HepG2 (cell line): Measurements from ENCODE around the gene TNS1. TPM values are rescaled to one million over a fixed set of nuclear protein-coding genes. Genes with fewer than 3 reads are reported as not detected.

Experiments
- ATAC-seq: fragments of 200-7000 bp; cut with Tn5 transposase; 3 replicates; pipeline ENCODE4 v1.9.1; 2020; ENCODE audit warnings: mild to moderate bottlenecking, moderate library complexity
- BruUV-seq: library from RNA; stranded (reverse); fragments of 400-500 nt; replicated peaks from 2 replicates; lab custom pipeline; 2021; lab: Mats Ljungman, UMichigan
- CTCF ChIA-PET: fragments of 300-600 bp; formaldehyde crosslinking; extraction: SDS; loops from one replicate; lab custom pipeline; 2021; ENCODE audit warnings: low total read pairs, inconsistent platforms, low intra/inter-chr PET ratio; lab: Yijun Ruan, JAX
- POLR2A ChIA-PET: fragments of 350-600 bp; sonication (Branson Sonifier 250); formaldehyde crosslinking; loops from one replicate; lab custom pipeline; 2020; ENCODE audit warnings: antibody characterized with exemption, inconsistent platforms; lab: Yijun Ruan, JAX
- DNase-seq: peaks from one replicate; pipeline ENCODE4 v3.0.0-alpha.2; 2015; ENCODE audit warnings: low spot score
- FAIRE-seq: peaks from 3 replicates; lab custom pipeline; 2011; peaks lifted over from hg19 to GRCh38; lab: Jason Lieb, UNC
- H2AFZ ChIP-seq: one replicate; pipeline ENCODE4 v1.6.1; 2011; ENCODE audit warnings: low read length, inconsistent platforms
- H3K27ac ChIP-seq: fragments of 300-600 bp; 3 replicates; pipeline ENCODE4 v1.8.0; 2011; ENCODE audit warnings: mixed run types, mild to moderate bottlenecking, mixed read lengths, low read length, inconsistent platforms; ENCODE audit not compliant: insufficient read depth; ENCODE audit errors: extremely low read length
- H3K27me3 ChIP-seq, 2 experiments: fragments of 200-600 bp in 1 of 2; 2 replicates in 1 of 2; 3 replicates in 1 of 2; pipeline versions ENCODE4 v1.6.0 to v1.8.0; 2011; ENCODE audit warnings: low read length in 2 of 2, mild to moderate bottlenecking in 2 of 2, moderate library complexity in 2 of 2, inconsistent platforms in 1 of 2; ENCODE audit not compliant: insufficient read depth in 2 of 2, control insufficient read depth in 1 of 2
- H3K36me3 ChIP-seq, 2 experiments: fragments of 200-600 bp in 1 of 2; replicated peaks in 1 of 2; 2 replicates in 1 of 2; 3 replicates in 1 of 2; pipeline versions ENCODE4 v1.5.1 to v1.8.0; 2011; ENCODE audit warnings: low read length in 2 of 2, inconsistent platforms in 1 of 2; ENCODE audit not compliant: insufficient read depth in 2 of 2, control insufficient read depth in 1 of 2
- H3K4me1 ChIP-seq: 2 replicates; pipeline ENCODE4 v1.5.1; 2012; ENCODE audit warnings: low read length, inconsistent platforms; ENCODE audit not compliant: insufficient read depth
- H3K4me2 ChIP-seq: 2 replicates; pipeline ENCODE4 v1.6.0; 2011; ENCODE audit warnings: low read depth, low read length, inconsistent platforms
- H3K4me3 ChIP-seq, 3 experiments: fragments of 200-600 bp in 1 of 3; sonication (generic), shearing (Covaris generic) in 1 of 3; replicated peaks in 1 of 3; 2 replicates each; pipeline ENCODE4 v1.5.1; 2011 to 2016; ENCODE audit warnings: low read length in 3 of 3, inconsistent platforms in 2 of 3, low read depth in 2 of 3, mild to moderate bottlenecking in 2 of 3, control low read depth in 1 of 3, mixed read lengths in 1 of 3; ENCODE audit not compliant: insufficient read depth in 1 of 3
- H3K79me2 ChIP-seq: one replicate; pipeline ENCODE4 v1.6.1; 2011; ENCODE audit warnings: low read length, inconsistent platforms; ENCODE audit not compliant: insufficient read depth
- H3K9ac ChIP-seq: 2 replicates; pipeline ENCODE4 v1.6.0; 2011; ENCODE audit warnings: mild to moderate bottlenecking, low read depth, low read length, inconsistent platforms; ENCODE audit not compliant: insufficient read depth
- H3K9me3 ChIP-seq: 2 replicates; pipeline ENCODE4 v1.5.1; 2012; ENCODE audit warnings: mild to moderate bottlenecking, low read length
- H4K20me1 ChIP-seq: 2 replicates; pipeline ENCODE4 v1.6.0; 2011; ENCODE audit warnings: inconsistent platforms, mild to moderate bottlenecking, low read length, moderate library complexity; ENCODE audit not compliant: insufficient read depth
- AGO2 ChIP-seq: fragments of 200-400 bp; formaldehyde crosslinking; optimal IDR thresholded peaks from 2 replicates; pipeline ENCODE3; 2017; ENCODE audit warnings: mild to moderate bottlenecking, low read depth, low read length, moderate library complexity
- DR1 ChIP-seq: sonication (generic); formaldehyde crosslinking; IDR thresholded peaks from 2 replicates; pipeline ENCODE4 v1.8.0; 2021; ENCODE audit warnings: mild to moderate bottlenecking, missing genetic modification reagents, inconsistent platforms
- MBNL3 ChIP-seq: fragments of 250-450 bp; sonication (Bioruptor Pico); conservative IDR thresholded peaks from 2 replicates; pipeline ENCODE4 v1.8.0; 2022; ENCODE audit warnings: mild to moderate bottlenecking, inconsistent platforms
- MTA3 ChIP-seq: sonication (generic); formaldehyde crosslinking; IDR thresholded peaks from 2 replicates; pipeline ENCODE4 v1.4.0; 2020; ENCODE audit warnings: missing genetic modification reagents
- NFYC ChIP-seq: IDR thresholded peaks from 2 replicates; pipeline ENCODE4 v1.6.1; 2016; ENCODE audit warnings: missing genetic modification reagents, missing compliant biosample characterization
- PHB2 ChIP-seq: fragments of 450-650 bp; IDR thresholded peaks from 2 replicates; pipeline ENCODE4 v1.6.1; 2018; ENCODE audit not compliant: partially characterized antibody
- RBM22 ChIP-seq: fragments of 200-400 bp; formaldehyde crosslinking; optimal IDR thresholded peaks from 2 replicates; pipeline ENCODE3; 2017; ENCODE audit warnings: mild to moderate bottlenecking, low read length, moderate library complexity
- TOPORS ChIP-seq: sonication (generic); formaldehyde crosslinking; IDR thresholded peaks from 2 replicates; pipeline ENCODE4 v1.8.0; 2023; ENCODE audit warnings: mild to moderate bottlenecking, missing genetic modification reagents
- ZNF550 ChIP-seq: sonication (generic); formaldehyde crosslinking; IDR thresholded peaks from 2 replicates; pipeline ENCODE4 v1.4.0; 2020; ENCODE audit warnings: mild to moderate bottlenecking, missing genetic modification reagents, borderline replicate concordance
- ZNF672 ChIP-seq: sonication (generic); formaldehyde crosslinking; IDR thresholded peaks from 2 replicates; pipeline ENCODE4 v1.8.1; 2022; ENCODE audit warnings: missing genetic modification reagents
- WGBS: methylation state at CpG from one replicate; pipeline ENCODE4 v1.1.6; 2017; ENCODE audit warnings: low lambda C conversion rate; 5-methylcytosine and 5-hydroxymethylcytosine counted together
- in situ Hi-C: cut with HindIII; loops from 2 replicates; pipeline ENCODE4 v1.10.0; 2017; ENCODE audit warnings: low pct_unique_long_range_greater_than_20kb; ENCODE audit not compliant: extremely low pct_ligation_motif_present
- intact Hi-C: fragments of 100-400 bp; cut with micrococcal nuclease; formaldehyde crosslinking; loops from one replicate; pipeline ENCODE4 v1.10.0; 2022; ENCODE audit not compliant: unreplicated experiment
- polyA plus RNA-seq, 8 experiments: library from polyadenylated mRNA; depleted of rRNA in 3 of 8; stranded (reverse) in 7 of 8; unstranded in 1 of 8; fragments of >200 nt; fragmentation: Illumina TruSeq in 4 of 8; extraction: Trizol in 4 of 8; gene quantifications; 2 replicates each; pipeline versions ENCODE4 v1.2.1 to v1.2.3, GENCODE V29; 2011 to 2016; ENCODE audit warnings: low read depth in 4 of 8, missing spikeins in 1 of 8, mixed read lengths in 1 of 8; ENCODE audit not compliant: insufficient read depth in 1 of 8
- total RNA-seq, 5 experiments: library from RNA; depleted of rRNA; stranded (reverse); fragments of >200 nt; fragmentation: Illumina TruSeq; extraction: Trizol; gene quantifications; 2 replicates each; pipeline ENCODE4 v1.2.3, GENCODE V29; 2016; ENCODE audit warnings: low read depth in 1 of 5
- TF ChIP-seq, protein P1 (sequence below): sonication (generic); formaldehyde crosslinking; IDR thresholded peaks from 2 replicates; pipeline ENCODE4 v1.8.0; 2022; ENCODE audit warnings: mild to moderate bottlenecking, missing genetic modification reagents
- TF ChIP-seq, protein P2 (sequence below): sonication (generic); formaldehyde crosslinking; IDR thresholded peaks from 2 replicates; pipeline ENCODE4 v1.8.1; 2023; ENCODE audit warnings: missing genetic modification reagents, mild to moderate bottlenecking, borderline replicate concordance
- TF ChIP-seq, protein P3 (sequence below): IDR thresholded peaks from 2 replicates; pipeline ENCODE4 v1.6.1; 2016; ENCODE audit warnings: low read depth, missing genetic modification reagents, missing compliant biosample characterization

TNS1 gene
- total and polyA plus RNA-seq, 2 of the 13 experiments (the other 11 are each of a cell fraction or from before 2014, with no cell fraction given): 1.9 to 118 TPM

DNA sequence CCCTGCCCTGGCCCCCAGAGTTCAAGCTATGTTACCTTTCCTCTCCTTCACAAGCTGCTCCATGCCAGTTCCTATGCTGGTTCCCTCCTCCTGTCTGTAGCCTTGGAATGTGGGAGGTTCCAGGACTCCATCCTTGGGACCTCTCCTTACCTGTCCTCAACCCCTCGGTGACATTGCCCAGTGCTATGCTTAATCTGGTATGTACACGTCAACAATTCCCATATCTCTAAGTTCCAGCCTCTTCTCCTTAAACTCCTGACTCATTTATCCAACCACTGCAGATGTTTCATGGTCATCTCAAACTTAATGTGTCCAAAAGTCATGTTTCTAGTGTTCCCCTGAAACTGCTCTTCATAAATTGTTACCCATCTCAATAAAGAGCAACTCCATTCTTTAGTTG, 160.8 kb downstream of the TNS1 start (continued):
- TF ChIP-seq, protein P1, sequence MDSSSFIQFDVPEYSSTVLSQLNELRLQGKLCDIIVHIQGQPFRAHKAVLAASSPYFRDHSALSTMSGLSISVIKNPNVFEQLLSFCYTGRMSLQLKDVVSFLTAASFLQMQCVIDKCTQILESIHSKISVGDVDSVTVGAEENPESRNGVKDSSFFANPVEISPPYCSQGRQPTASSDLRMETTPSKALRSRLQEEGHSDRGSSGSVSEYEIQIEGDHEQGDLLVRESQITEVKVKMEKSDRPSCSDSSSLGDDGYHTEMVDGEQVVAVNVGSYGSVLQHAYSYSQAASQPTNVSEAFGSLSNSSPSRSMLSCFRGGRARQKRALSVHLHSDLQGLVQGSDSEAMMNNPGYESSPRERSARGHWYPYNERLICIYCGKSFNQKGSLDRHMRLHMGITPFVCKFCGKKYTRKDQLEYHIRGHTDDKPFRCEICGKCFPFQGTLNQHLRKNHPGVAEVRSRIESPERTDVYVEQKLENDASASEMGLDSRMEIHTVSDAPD: no peak
- TF ChIP-seq MBNL3 (CRISPR knock-in tag) (no peak), RBM22 (no peak), ZNF672 (no peak), PHB2 (no peak), ZNF550 (CRISPR knock-in tag) (no peak), NFYC (CRISPR knock-in tag) (no peak)
- TF ChIP-seq, protein P2, sequence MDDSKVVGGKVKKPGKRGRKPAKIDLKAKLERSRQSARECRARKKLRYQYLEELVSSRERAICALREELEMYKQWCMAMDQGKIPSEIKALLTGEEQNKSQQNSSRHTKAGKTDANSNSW (CRISPR knock-in tag): no peak

DNA sequence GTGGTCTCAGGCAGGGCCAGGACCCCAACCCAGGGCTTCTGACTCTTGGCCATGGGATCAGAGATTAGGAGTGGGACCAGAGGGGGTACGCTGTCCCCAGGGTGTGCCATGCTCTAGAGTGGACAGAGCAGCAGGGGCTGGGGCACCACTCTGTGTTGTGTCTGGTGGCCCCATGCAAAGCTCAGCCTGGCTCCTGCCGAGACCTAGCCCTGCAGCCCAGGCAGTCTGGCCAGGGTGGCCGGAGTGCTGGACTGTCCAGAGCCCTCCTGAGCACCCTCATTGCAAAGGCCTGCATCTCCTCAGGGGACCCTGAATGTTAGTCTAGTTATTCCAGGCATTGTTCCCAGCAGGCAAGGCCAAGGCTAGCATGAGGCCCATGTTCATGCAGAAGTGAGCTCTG, 162.3 kb downstream of the TNS1 start:
- no peak for FAIRE-seq
- no peak overlapping the region for H3K27ac ChIP-seq
- no peak overlapping the region for H2AFZ ChIP-seq
- no peak overlapping the region for H3K4me2 ChIP-seq
- intact Hi-C loops: no loop called here
- no peaks in the 10 kb centered on the region for H3K27me3 ChIP-seq
- no TSS peak for BruUV-seq
- no peak overlapping the region for H3K4me3 ChIP-seq
- in situ Hi-C loops: no loop called here
- H3K9me3 ChIP-seq: peaks cover 13% of the 10 kb centered on the region
- 68% methylated on average over 2 of the region's 3 CpGs for WGBS
- H4K20me1 ChIP-seq: peaks cover 25% of the 10 kb centered on the region; the same call in 1 of the 2 replicates
- POLR2A ChIA-PET: no interaction called here
- peaks cover 0 to 6% of the 10 kb centered on the region in 2 experiments; a peak in 4 of 5 replicates for H3K36me3 ChIP-seq
- H3K9ac ChIP-seq: no peak overlapping the region
- TF ChIP-seq MTA3 (no peak), DR1 (CRISPR knock-in tag) (no peak), TOPORS (CRISPR knock-in tag) (no peak), AGO2 (peak; percentile 83)
- TF ChIP-seq, protein P3, sequence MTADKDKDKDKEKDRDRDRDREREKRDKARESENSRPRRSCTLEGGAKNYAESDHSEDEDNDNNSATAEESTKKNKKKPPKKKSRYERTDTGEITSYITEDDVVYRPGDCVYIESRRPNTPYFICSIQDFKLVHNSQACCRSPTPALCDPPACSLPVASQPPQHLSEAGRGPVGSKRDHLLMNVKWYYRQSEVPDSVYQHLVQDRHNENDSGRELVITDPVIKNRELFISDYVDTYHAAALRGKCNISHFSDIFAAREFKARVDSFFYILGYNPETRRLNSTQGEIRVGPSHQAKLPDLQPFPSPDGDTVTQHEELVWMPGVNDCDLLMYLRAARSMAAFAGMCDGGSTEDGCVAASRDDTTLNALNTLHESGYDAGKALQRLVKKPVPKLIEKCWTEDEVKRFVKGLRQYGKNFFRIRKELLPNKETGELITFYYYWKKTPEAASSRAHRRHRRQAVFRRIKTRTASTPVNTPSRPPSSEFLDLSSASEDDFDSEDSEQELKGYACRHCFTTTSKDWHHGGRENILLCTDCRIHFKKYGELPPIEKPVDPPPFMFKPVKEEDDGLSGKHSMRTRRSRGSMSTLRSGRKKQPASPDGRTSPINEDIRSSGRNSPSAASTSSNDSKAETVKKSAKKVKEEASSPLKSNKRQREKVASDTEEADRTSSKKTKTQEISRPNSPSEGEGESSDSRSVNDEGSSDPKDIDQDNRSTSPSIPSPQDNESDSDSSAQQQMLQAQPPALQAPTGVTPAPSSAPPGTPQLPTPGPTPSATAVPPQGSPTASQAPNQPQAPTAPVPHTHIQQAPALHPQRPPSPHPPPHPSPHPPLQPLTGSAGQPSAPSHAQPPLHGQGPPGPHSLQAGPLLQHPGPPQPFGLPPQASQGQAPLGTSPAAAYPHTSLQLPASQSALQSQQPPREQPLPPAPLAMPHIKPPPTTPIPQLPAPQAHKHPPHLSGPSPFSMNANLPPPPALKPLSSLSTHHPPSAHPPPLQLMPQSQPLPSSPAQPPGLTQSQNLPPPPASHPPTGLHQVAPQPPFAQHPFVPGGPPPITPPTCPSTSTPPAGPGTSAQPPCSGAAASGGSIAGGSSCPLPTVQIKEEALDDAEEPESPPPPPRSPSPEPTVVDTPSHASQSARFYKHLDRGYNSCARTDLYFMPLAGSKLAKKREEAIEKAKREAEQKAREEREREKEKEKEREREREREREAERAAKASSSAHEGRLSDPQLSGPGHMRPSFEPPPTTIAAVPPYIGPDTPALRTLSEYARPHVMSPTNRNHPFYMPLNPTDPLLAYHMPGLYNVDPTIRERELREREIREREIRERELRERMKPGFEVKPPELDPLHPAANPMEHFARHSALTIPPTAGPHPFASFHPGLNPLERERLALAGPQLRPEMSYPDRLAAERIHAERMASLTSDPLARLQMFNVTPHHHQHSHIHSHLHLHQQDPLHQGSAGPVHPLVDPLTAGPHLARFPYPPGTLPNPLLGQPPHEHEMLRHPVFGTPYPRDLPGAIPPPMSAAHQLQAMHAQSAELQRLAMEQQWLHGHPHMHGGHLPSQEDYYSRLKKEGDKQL (CRISPR knock-in tag): no peak
- TF ChIP-seq, all 625 proteins: peak for 1
- no peak for DNase-seq
- peak; percentile 21; the same call in 2 of the 3 replicates for ATAC-seq
- CTCF ChIA-PET: no interaction called here
- Histone ChIP-seq H3K79me2 (no peaks in the 10 kb centered on the region), H3K4me1 (peaks cover 9% of the 10 kb centered on the region; the same call in 1 of the 2 replicates)
